NT2/D1 (cell line): ENCODE data around the gene PPIF.

ENCODE experiments used
- SUZ12 ChIP-seq: IDR thresholded peaks from 2 replicates; pipeline ENCODE4 v1.6.1; 2011; ENCODE audit not compliant: insufficient read length, insufficient read depth; ENCODE audit errors: extremely low read depth
- YY1 ChIP-seq: IDR thresholded peaks from 2 replicates; pipeline ENCODE4 v1.6.1; 2011; ENCODE audit not compliant: insufficient read length, insufficient read depth
- ZNF274 ChIP-seq: IDR thresholded peaks from 2 replicates; pipeline ENCODE4 v1.6.1; 2011; ENCODE audit warnings: mild to moderate bottlenecking, low read depth, low read length

DNA sequence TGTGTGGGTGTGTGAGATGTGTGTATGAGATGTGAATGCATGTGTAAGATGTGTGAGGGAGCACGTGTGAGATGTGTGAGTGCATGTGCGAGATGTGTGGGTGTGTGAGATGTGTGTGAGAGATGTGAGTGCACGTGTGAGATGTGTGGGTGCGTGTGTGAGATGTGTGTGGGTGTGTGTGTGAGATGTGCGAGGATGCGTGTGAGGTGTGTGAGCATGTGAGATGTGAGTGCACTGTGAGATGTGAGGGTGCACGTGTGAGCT, 31.0 kb downstream of the PPIF start:
- TF ChIP-seq SUZ12 (no peak), ZNF274 (no peak), YY1 (no peak)
